Neuronal stem cell (in vitro differentiated cells): ENCODE results near the gene ATP8A1.

Experiments used
- DNase-seq: peaks from one replicate; pipeline ENCODE4 v3.0.0-alpha.2; 2013; ENCODE audit warnings: low spot score
- H2AFZ ChIP-seq: one replicate; pipeline ENCODE4 v1.6.1; 2013; ENCODE audit warnings: mild to moderate bottlenecking, low read length, inconsistent platforms
- H2AK5ac ChIP-seq: 2 replicates; pipeline ENCODE4 v1.6.1; 2013; ENCODE audit warnings: low read depth, mild to moderate bottlenecking, inconsistent platforms, low read length, moderate library complexity, mixed read lengths
- H2BK120ac ChIP-seq: 2 replicates; pipeline ENCODE4 v1.6.1; 2013; ENCODE audit warnings: low read depth, mild to moderate bottlenecking, inconsistent platforms, low read length, moderate library complexity, mixed read lengths
- H2BK12ac ChIP-seq: one replicate; pipeline ENCODE4 v1.6.1; 2013; ENCODE audit warnings: low read length, inconsistent platforms
- H2BK15ac ChIP-seq: 2 replicates; pipeline ENCODE4 v1.6.1; 2013; ENCODE audit warnings: mild to moderate bottlenecking, low read length, inconsistent platforms, mixed read lengths
- H2BK5ac ChIP-seq: one replicate; pipeline ENCODE4 v1.6.1; 2013; ENCODE audit warnings: inconsistent platforms, mild to moderate bottlenecking, low read length, moderate library complexity
- H3K14ac ChIP-seq: one replicate; pipeline ENCODE4 v1.6.1; 2013; ENCODE audit warnings: low read length, inconsistent platforms
- H3K18ac ChIP-seq: 2 replicates; pipeline ENCODE4 v1.6.1; 2013; ENCODE audit warnings: low read length, inconsistent platforms
- H3K23ac ChIP-seq: 2 replicates; pipeline ENCODE4 v1.6.1; 2013; ENCODE audit warnings: low read depth, mild to moderate bottlenecking, mixed read lengths, low read length, inconsistent platforms; ENCODE audit not compliant: poor library complexity
- H3K27ac ChIP-seq: replicated peaks from 3 replicates; pipeline ENCODE4 v1.5.1; 2013; ENCODE audit warnings: low read length, inconsistent platforms
- H3K27me3 ChIP-seq, 3 experiments: 2 replicates each; pipeline ENCODE4 v1.6.1; 2013; ENCODE audit warnings: low read length in 3 of 3, mild to moderate bottlenecking in 2 of 3, inconsistent platforms in 1 of 3, low read depth in 1 of 3, mixed read lengths in 1 of 3, moderate library complexity in 1 of 3; ENCODE audit not compliant: control insufficient read depth in 3 of 3, insufficient read depth in 3 of 3
- H3K36me3 ChIP-seq, 2 donors: replicated peaks in 1 of 2; 2 replicates each; pipeline ENCODE4 v1.6.1; 2013; ENCODE audit warnings: low read length in 2 of 2; ENCODE audit not compliant: control insufficient read depth in 2 of 2, insufficient read depth in 2 of 2
- H3K4ac ChIP-seq: 2 replicates; pipeline ENCODE4 v1.6.1; 2013; ENCODE audit warnings: inconsistent platforms, mild to moderate bottlenecking, low read length, moderate library complexity
- H3K4me1 ChIP-seq, 2 donors: 1 replicate in 1 of 2; 2 replicates in 1 of 2; pipeline ENCODE4 v1.6.1; 2013; ENCODE audit warnings: low read length in 2 of 2, low read depth in 1 of 2; ENCODE audit not compliant: control insufficient read depth in 2 of 2, insufficient read depth in 1 of 2
- H3K4me2 ChIP-seq: one replicate; pipeline ENCODE4 v1.6.1; 2013; ENCODE audit warnings: mild to moderate bottlenecking, low read length, inconsistent platforms; ENCODE audit not compliant: insufficient read depth, poor library complexity, severe bottlenecking
- H3K4me3 ChIP-seq, 2 donors: 2 replicates each; pipeline ENCODE4 v1.5.1; 2013; ENCODE audit warnings: low read length in 2 of 2, mild to moderate bottlenecking in 2 of 2, inconsistent platforms in 1 of 2, moderate library complexity in 1 of 2
- H3K79me1 ChIP-seq: one replicate; pipeline ENCODE4 v1.6.1; 2013; ENCODE audit warnings: low read depth, mild to moderate bottlenecking, inconsistent platforms, low read length, moderate library complexity
- H3K9ac ChIP-seq: one replicate; pipeline ENCODE4 v1.6.1; 2013; ENCODE audit warnings: mild to moderate bottlenecking, low read depth, low read length, inconsistent platforms; ENCODE audit not compliant: poor library complexity
- H3K9me3 ChIP-seq, 2 donors: replicated peaks in 1 of 2; 2 replicates each; pipeline versions ENCODE3 to v1.6.1; 2013; ENCODE audit warnings: low read length in 2 of 2, mild to moderate bottlenecking in 2 of 2, inconsistent platforms in 1 of 2, low read depth in 1 of 2, mixed read lengths in 1 of 2, moderate library complexity in 1 of 2; ENCODE audit not compliant: control insufficient read depth in 2 of 2, insufficient read depth in 1 of 2
- H4K8ac ChIP-seq: one replicate; pipeline ENCODE4 v1.6.1; 2013; ENCODE audit warnings: low read depth, mild to moderate bottlenecking, inconsistent platforms, low read length, moderate library complexity
- H4K91ac ChIP-seq: one replicate; pipeline ENCODE4 v1.6.1; 2013; ENCODE audit warnings: low read length, low read depth, mild to moderate bottlenecking, inconsistent platforms; ENCODE audit not compliant: poor library complexity
- WGBS, 2 donors: extraction: QIAGEN DNeasy Blood & Tissue Kit; methylation state at CpG; one replicate each; pipeline ENCODE4 v1.1.7; 2013; ENCODE audit warnings: missing lambda C conversion rate in 2 of 2, mixed read lengths in 1 of 2; ENCODE audit not compliant: insufficient read length in 2 of 2, insufficient replicate concordance in 1 of 2; ENCODE audit errors: extremely low coverage in 2 of 2; 5-methylcytosine and 5-hydroxymethylcytosine counted together

Gene ATP8A1

DNA sequence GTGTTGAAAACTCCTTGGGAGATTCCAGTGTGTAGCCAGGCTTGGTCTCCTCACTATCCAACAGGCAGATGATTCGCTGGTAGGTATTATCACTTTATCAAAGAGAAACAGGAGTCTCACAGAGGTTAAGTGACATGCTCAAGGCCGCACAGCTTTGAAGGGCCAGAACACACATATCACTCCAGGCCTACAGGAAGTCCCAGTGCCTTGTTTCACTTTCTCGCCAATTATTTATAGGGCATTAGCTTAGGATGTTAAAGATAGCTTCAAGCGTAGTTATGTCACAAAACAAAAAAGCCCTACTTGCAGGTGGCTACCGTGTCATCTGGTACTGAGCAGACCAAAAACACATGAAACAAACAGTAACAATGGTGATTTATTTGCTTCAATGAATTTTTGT, 13.2 kb downstream of the ATP8A1 start:
- Histone ChIP-seq H3K9ac (no peak overlapping the region), H2AK5ac (no peak overlapping the region), H3K79me1 (no peaks in the 10 kb centered on the region), H3K4me2 (no peak overlapping the region), H2BK120ac (no peak overlapping the region), H2AFZ (no peak overlapping the region), H3K4me1 (peaks cover 0 to 8% of the 10 kb centered on the region in 2 donors), H2BK12ac (no peak overlapping the region), H3K23ac (no peak overlapping the region), H3K14ac (no peak overlapping the region), H3K4ac (no peak overlapping the region), H4K8ac (no peak overlapping the region), H3K18ac (no peak overlapping the region), H2BK15ac (no peak overlapping the region), H2BK5ac (no peak overlapping the region), H3K27me3 (no peaks in the 10 kb centered on the region), H3K4me3 (no peak overlapping the region), H3K9me3 (peaks cover 0 to 1% of the 10 kb centered on the region in 2 donors), H4K91ac (no peak overlapping the region), H3K36me3 (no peaks in the 10 kb centered on the region), H3K27ac (no peak overlapping the region)
- no CpG with 5 or more reads among the region's 5 CpGs for WGBS, 2 donors
- DNase-seq: no peak

DNA sequence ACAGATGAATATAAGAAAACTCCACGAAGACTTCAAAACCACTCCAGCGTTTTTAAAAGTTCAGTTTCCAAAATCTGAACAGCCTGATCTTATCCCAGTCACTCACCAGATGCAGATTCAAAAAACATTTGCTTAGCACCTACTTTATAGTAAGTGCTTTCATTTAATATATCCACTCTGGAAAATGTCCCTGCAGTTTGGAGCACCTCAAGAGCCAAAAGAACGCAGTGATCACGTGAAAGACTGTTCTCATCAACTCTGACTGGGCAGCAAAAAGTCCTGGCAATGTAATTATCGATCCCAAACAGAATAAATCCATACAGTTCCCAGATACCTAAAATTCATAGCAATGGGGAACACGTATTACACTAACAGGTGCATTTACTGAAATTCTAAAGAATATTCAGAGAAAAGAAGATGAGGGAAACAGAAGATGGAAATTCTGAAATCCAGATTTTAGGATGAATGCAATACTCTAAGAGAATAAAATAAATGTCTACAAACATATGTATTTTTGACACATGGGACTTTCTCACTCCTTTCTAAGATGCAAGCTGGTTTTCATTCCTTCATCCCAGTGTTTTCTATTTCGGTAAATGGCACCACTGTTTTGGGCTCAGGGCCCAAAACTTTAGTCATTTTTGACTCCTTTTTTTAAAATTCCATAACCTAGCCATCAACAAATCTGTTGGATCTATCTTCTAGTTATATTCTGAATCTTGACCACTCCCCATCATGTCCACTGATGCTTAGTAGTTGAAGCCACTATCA, 13.9 kb downstream of the ATP8A1 start:
- H3K23ac ChIP-seq: no peak overlapping the region
- no peak overlapping the region for H3K14ac ChIP-seq
- H3K9me3 ChIP-seq: peaks cover 0 to 1% of the 10 kb centered on the region in 2 donors
- no peak overlapping the region for H3K9ac ChIP-seq
- no peaks in the 10 kb centered on the region for H3K27me3 ChIP-seq
- no peak overlapping the region for H4K91ac ChIP-seq
- H3K27ac ChIP-seq: no peak overlapping the region
- WGBS, 2 donors: no CpG with 5 or more reads among the region's 7 CpGs
- no peak overlapping the region for H2AK5ac ChIP-seq
- H3K18ac ChIP-seq: no peak overlapping the region
- H3K4me2 ChIP-seq: no peak overlapping the region
- H3K79me1 ChIP-seq: no peaks in the 10 kb centered on the region
- H3K4me1 ChIP-seq: peaks cover 0 to 8% of the 10 kb centered on the region in 2 donors
- no peak overlapping the region for H2BK120ac ChIP-seq
- H2AFZ ChIP-seq: no peak overlapping the region
- H3K4ac ChIP-seq: no peak overlapping the region
- H3K4me3 ChIP-seq: no peak overlapping the region
- no peak overlapping the region for H2BK12ac ChIP-seq
- DNase-seq: no peak
- H2BK15ac ChIP-seq: no peak overlapping the region
- no peaks in the 10 kb centered on the region for H3K36me3 ChIP-seq
- no peak overlapping the region for H4K8ac ChIP-seq
- no peak overlapping the region for H2BK5ac ChIP-seq

DNA sequence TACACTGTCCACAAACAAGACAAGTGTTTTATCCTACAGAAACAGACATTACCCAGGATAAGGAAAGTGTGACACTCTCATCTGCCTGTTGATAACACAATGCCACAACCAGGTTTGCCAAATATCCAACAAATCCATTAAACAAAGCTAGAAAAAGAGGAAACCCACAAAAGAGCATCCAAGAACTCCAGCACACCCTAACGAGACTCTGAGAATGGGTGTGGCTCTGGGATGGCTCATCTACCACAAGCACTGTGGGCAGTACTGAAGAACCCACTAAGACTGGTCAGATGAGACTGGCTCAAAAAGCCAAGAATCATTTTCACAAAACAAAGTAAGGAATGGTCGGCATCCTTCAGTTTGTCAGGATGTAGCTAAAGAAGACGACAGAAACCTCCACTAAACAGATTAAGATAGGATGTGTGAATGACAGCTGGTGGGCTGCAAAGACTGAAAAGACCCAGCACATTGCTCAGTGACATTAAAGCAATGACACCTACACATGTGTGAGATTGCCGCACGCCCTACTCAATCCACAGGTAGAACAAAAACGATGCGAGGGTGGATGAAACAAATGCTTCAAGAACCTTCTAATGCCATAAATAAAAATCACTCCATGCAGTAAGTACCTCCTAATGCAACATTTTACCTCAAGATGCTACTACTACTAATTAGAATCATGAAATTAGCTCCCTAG, 14.7 kb downstream of the ATP8A1 start:
- no peak overlapping the region for H2AFZ ChIP-seq
- no peak overlapping the region for H2BK120ac ChIP-seq
- no CpG with 5 or more reads among the region's 7 CpGs for WGBS, 2 donors
- H3K23ac ChIP-seq: no peak overlapping the region
- peaks cover 0 to 1% of the 10 kb centered on the region in 2 donors for H3K9me3 ChIP-seq
- H2BK5ac ChIP-seq: no peak overlapping the region
- H2BK15ac ChIP-seq: no peak overlapping the region
- H3K27ac ChIP-seq: no peak overlapping the region
- H3K4ac ChIP-seq: no peak overlapping the region
- H2BK12ac ChIP-seq: no peak overlapping the region
- H3K9ac ChIP-seq: no peak overlapping the region
- H3K27me3 ChIP-seq: no peaks in the 10 kb centered on the region
- no peak overlapping the region for H3K4me3 ChIP-seq
- H4K91ac ChIP-seq: no peak overlapping the region
- H3K18ac ChIP-seq: no peak overlapping the region
- H3K4me1 ChIP-seq: peaks cover 0 to 8% of the 10 kb centered on the region in 2 donors
- DNase-seq: no peak
- no peak overlapping the region for H4K8ac ChIP-seq
- H2AK5ac ChIP-seq: no peak overlapping the region
- no peak overlapping the region for H3K4me2 ChIP-seq
- no peaks in the 10 kb centered on the region for H3K36me3 ChIP-seq
- no peak overlapping the region for H3K14ac ChIP-seq
- H3K79me1 ChIP-seq: no peaks in the 10 kb centered on the region

DNA sequence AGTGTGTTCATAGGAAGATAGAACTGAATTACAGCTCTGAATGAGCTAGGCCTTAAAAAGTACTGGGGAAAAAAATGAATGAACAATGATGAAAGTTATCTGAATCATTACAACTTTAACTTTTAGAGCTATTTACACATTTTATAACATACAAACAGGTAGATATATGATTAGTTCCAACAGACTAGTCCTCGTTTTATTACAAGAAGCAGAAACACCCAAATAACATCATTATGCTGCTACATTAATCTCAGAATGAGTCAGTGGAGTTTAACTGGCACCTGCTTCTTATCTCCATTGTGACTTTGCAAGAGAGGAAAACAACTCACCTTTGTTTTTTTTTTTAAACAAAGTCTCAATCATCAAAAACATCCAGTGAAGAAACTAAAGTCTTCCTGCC, 15.2 kb downstream of the ATP8A1 start:
- Histone ChIP-seq H4K8ac (no peak overlapping the region), H3K27ac (no peak overlapping the region), H3K18ac (no peak overlapping the region), H4K91ac (no peak overlapping the region), H2AFZ (no peak overlapping the region), H2BK15ac (no peak overlapping the region), H3K9ac (no peak overlapping the region), H3K4me1 (peaks cover 0 to 9% of the 10 kb centered on the region in 2 donors), H3K36me3 (no peaks in the 10 kb centered on the region), H3K4ac (no peak overlapping the region), H2BK12ac (no peak overlapping the region), H2BK120ac (no peak overlapping the region), H3K23ac (no peak overlapping the region), H3K9me3 (peaks cover 0 to 1% of the 10 kb centered on the region in 2 donors), H2AK5ac (no peak overlapping the region), H3K27me3 (no peaks in the 10 kb centered on the region), H3K79me1 (no peaks in the 10 kb centered on the region), H2BK5ac (no peak overlapping the region), H3K14ac (no peak overlapping the region), H3K4me2 (no peak overlapping the region), H3K4me3 (no peak overlapping the region)
- DNase-seq: no peak
- no CpG with 5 or more reads among the region's 1 CpG for WGBS, 2 donors
